ENCODE results near the gene BRICD5.

DNA sequence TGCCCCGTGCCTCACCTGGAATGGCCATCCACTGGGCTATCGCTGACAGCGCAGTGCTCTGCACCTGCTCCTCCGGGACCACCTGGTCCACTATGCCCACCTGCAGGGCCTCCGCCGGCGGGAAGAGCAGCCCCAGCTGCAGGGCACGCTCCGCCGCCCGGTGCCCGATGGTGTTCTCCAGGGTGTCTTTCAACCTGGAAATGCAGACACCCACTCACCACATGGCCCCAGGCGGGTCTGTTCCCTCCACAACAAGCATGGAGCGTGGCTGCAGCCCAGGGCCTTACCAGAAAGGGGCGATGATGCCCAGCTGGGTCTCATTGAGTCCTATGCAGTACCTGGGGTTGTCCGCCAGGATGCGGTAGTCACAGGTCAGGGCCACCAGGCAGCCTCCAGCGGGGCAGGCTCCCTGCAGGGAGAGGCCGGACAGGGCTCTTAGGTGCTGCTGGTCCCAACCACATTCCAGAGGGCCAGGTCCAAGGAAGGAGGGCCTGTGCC is 32.4 kb upstream of the BRICD5 start:
- peak; percentile 7 for TF ChIP-seq CTCF (IDR thresholded peaks at IDR 0.05)
- no peak for TF ChIP-seq EZH2 (IDR thresholded peaks at IDR 0.05)
